Naive thymus-derived CD4-positive, alpha-beta T cell (primary cell): ENCODE data around the gene STARD3NL. TPM values are rescaled to one million over a fixed set of nuclear protein-coding genes. Genes with fewer than 3 reads are reported as not detected.
"Not testable (repeated sequence)": the region's sequence is repeated elsewhere in the genome, so short reads cannot be mapped to it uniquely, and the experiment has no call there.

Experiments used
- ATAC-seq: fragments of 150-1000 bp; cut with Tn5 transposase; 2 replicates; pipeline ENCODE4 v1.10.0; 2021; ENCODE audit warnings: mild to moderate bottlenecking, moderate library complexity
- CTCF ChIA-PET: fragments of 350-600 bp; sonication (Branson Sonifier 250); formaldehyde crosslinking; loops from one replicate; lab custom pipeline; 2021; ENCODE audit warnings: antibody characterized with exemption; lab: Charles Lee
- POLR2A ChIA-PET: fragments of 350-600 bp; sonication (Branson Sonifier 250); formaldehyde crosslinking; loops from one replicate; lab custom pipeline; 2021; ENCODE audit warnings: antibody characterized with exemption, inconsistent platforms; lab: Charles Lee
- DNase-seq, 9 donors: peaks; one replicate each; pipeline versions ENCODE4 v3.0.0 to v3.0.0-alpha.2; 2020 to 2022; ENCODE audit warnings: mixed read lengths in 1 of 9
- H3K27ac ChIP-seq: one replicate; pipeline ENCODE4 v1.7.0; 2013; ENCODE audit warnings: mild to moderate bottlenecking, low read depth, low read length, moderate library complexity
- H3K27me3 ChIP-seq, 2 donors: one replicate each; pipeline ENCODE4 v1.7.0; 2013; ENCODE audit warnings: low read length in 2 of 2, mild to moderate bottlenecking in 2 of 2, moderate library complexity in 2 of 2; ENCODE audit not compliant: control insufficient read depth in 2 of 2, insufficient read depth in 2 of 2
- H3K36me3 ChIP-seq, 3 experiments: 1 replicate in 2 of 3; 2 replicates in 1 of 3; pipeline ENCODE4 v1.7.0; 2013; ENCODE audit warnings: low read length in 3 of 3, mild to moderate bottlenecking in 3 of 3, moderate library complexity in 1 of 3; ENCODE audit not compliant: insufficient read depth in 3 of 3, control insufficient read depth in 2 of 3
- H3K4me1 ChIP-seq, 2 donors: one replicate each; pipeline ENCODE4 v1.7.0; 2013; ENCODE audit warnings: low read length in 2 of 2, mild to moderate bottlenecking in 2 of 2, moderate library complexity in 1 of 2; ENCODE audit not compliant: control insufficient read depth in 2 of 2, insufficient read depth in 2 of 2
- H3K4me3 ChIP-seq: 2 replicates; pipeline ENCODE4 v1.7.0; 2013; ENCODE audit warnings: mild to moderate bottlenecking, low read length
- H3K9me3 ChIP-seq, 3 experiments: 1 replicate in 2 of 3; 2 replicates in 1 of 3; pipeline ENCODE4 v1.7.0; 2013; ENCODE audit warnings: low read length in 3 of 3; ENCODE audit not compliant: control insufficient read depth in 2 of 3
- H3K27ac Mint-ChIP-seq, 9 donors: one replicate each; pipeline ENCODE4 v1.8.0; 2020 to 2022; ENCODE audit warnings: mixed read lengths in 9 of 9, mild to moderate bottlenecking in 8 of 9, moderate library complexity in 5 of 9, inconsistent platforms in 2 of 9
- H3K27me3 Mint-ChIP-seq, 5 donors: one replicate each; pipeline ENCODE4 v1.8.0; 2021 to 2022; ENCODE audit warnings: mixed read lengths in 5 of 5, mild to moderate bottlenecking in 1 of 5
- H3K36me3 Mint-ChIP-seq, 5 donors: one replicate each; pipeline ENCODE4 v1.8.0; 2020 to 2022; ENCODE audit warnings: mixed read lengths in 5 of 5, mild to moderate bottlenecking in 3 of 5, inconsistent platforms in 1 of 5
- H3K4me1 Mint-ChIP-seq, 7 donors: one replicate each; pipeline ENCODE4 v1.8.0; 2020 to 2022; ENCODE audit warnings: mixed read lengths in 7 of 7, mild to moderate bottlenecking in 3 of 7, inconsistent platforms in 1 of 7
- H3K4me3 Mint-ChIP-seq, 10 donors: one replicate each; pipeline ENCODE4 v1.8.0; 2020 to 2022; ENCODE audit warnings: mild to moderate bottlenecking in 10 of 10, mixed read lengths in 10 of 10, moderate library complexity in 6 of 10, inconsistent platforms in 2 of 10
- H3K9me3 Mint-ChIP-seq, 11 donors: one replicate each; pipeline ENCODE4 v1.8.0; 2020 to 2022; ENCODE audit warnings: mixed read lengths in 11 of 11, mild to moderate bottlenecking in 4 of 11, inconsistent platforms in 1 of 11, moderate library complexity in 1 of 11
- intact Hi-C, 2 donors: fragments of 100-400 bp; cut with micrococcal nuclease; formaldehyde crosslinking; loops; one replicate each; pipeline ENCODE4 v1.15.1; 2023
- polyA plus RNA-seq, 2 donors: library from polyadenylated mRNA; unstranded; fragments of 300-500 nt; fragmentation: Illumina TruSeq; gene quantifications; one replicate each; pipeline ENCODE4 v1.2.3, GENCODE V29; 2021
- total RNA-seq, 6 experiments: library from RNA in 5 of 6; stranded (reverse) in 5 of 6; gene quantifications; 1 replicate in 5 of 6; 2 replicates in 1 of 6; pipeline ENCODE4 v1.2.3 and lab custom pipeline; 2021 to 2026

Gene STARD3NL
- total and polyA plus RNA-seq, 7 experiments from 2014 or later: 9.4 to 26.9 (median 17.0) TPM

GRCh38 chr7:38269704-38270346 is 91.8 kb downstream of the STARD3NL start:
- H3K4me3 Mint-ChIP-seq: peak overlapping the region in 1 of 10 donors; percentile 67
- intact Hi-C loops: loop anchor here in 1 of 2 donors (2.0 to 5.0 kb wide), 2 partner anchors 15 to 47 kb away; no protein-coding TSS in a partner anchor
- not testable (repeated sequence) for H3K27ac Mint-ChIP-seq

GRCh38 chr7:38270405-38270804 is 92.4 kb downstream of the STARD3NL start:
- H3K9me3 ChIP-seq, POLR2A ChIA-PET, H3K36me3 ChIP-seq, ATAC-seq, H3K27ac Mint-ChIP-seq, H3K4me3 ChIP-seq, H3K36me3 Mint-ChIP-seq, H3K4me3 Mint-ChIP-seq, H3K27ac ChIP-seq, CTCF ChIA-PET, H3K27me3 ChIP-seq, H3K4me1 ChIP-seq, H3K9me3 Mint-ChIP-seq, DNase-seq, H3K4me1 Mint-ChIP-seq, H3K27me3 Mint-ChIP-seq: not testable (repeated sequence)
- intact Hi-C loops: loop anchor here in 1 of 2 donors (2.0 to 5.0 kb wide), 2 partner anchors 16 to 47 kb away; no protein-coding TSS in a partner anchor

More at GRCh38 chr7:38269704-38270346, 91.8 kb downstream of the STARD3NL start:
- CTCF ChIA-PET, POLR2A ChIA-PET, H3K27ac ChIP-seq, H3K27me3 ChIP-seq, H3K4me3 ChIP-seq, H3K4me1 ChIP-seq, H3K36me3 Mint-ChIP-seq, H3K36me3 ChIP-seq, H3K9me3 Mint-ChIP-seq, H3K9me3 ChIP-seq, ATAC-seq, DNase-seq, H3K4me1 Mint-ChIP-seq, H3K27me3 Mint-ChIP-seq: not testable (repeated sequence)

GRCh38 chr7:38273286-38273995 is 95.4 kb downstream of the STARD3NL start, which contains the start of gene TARP:
TSS of gene TARP (minus strand) at chr7:38273636.
- Mint-ChIP-seq H3K9me3 (no peaks in the 10 kb centered on the region), H3K27ac (no peak within 1 kb of the TSS), H3K4me1 (no peaks in the 10 kb centered on the region), H3K4me3 (peak within 1 kb of the TSS in 8 of 10 donors; percentile 7 to 83 (median 22)), H3K36me3 (no peaks in the 10 kb centered on the region), H3K27me3 (no peaks in the 10 kb centered on the region)
- Histone ChIP-seq H3K9me3 (no peaks in the 10 kb centered on the region), H3K4me3 (no peak within 1 kb of the TSS), H3K27ac (no peak within 1 kb of the TSS), H3K27me3 (no peaks in the 10 kb centered on the region), H3K4me1 (no peaks in the 10 kb centered on the region), H3K36me3 (no peaks in the 10 kb centered on the region)
- intact Hi-C loops: loop anchor here in 1 of 2 donors (5.0 kb wide), 1 partner anchor 44 kb away; no protein-coding TSS in a partner anchor
- ChIA-PET CTCF (no interaction called here), POLR2A (no interaction called here)
- DNase-seq: no peak
- no peak for ATAC-seq

- no peak overlapping the region for H3K27ac ChIP-seq
Observed at GRCh38 chr7:38274486-38274885, 96.4 kb downstream of the STARD3NL start.

GRCh38 chr7:38274927-38275620 is 97.0 kb downstream of the STARD3NL start:
- ATAC-seq (no peak), DNase-seq (no peak)
- no peak overlapping the region for H3K27ac ChIP-seq
- intact Hi-C loops: loop anchor here in 1 of 2 donors (2.0 to 5.0 kb wide), 2 partner anchors 26 to 42 kb away; no protein-coding TSS in a partner anchor
- peaks cover 0 to 2% (median 0%) of the 10 kb centered on the region in 7 donors for H3K4me1 Mint-ChIP-seq
- H3K4me3 Mint-ChIP-seq: peak overlapping the region in 5 of 10 donors; percentile 6 to 86 (median 29)
- H3K4me1 ChIP-seq: no peaks in the 10 kb centered on the region
- ChIA-PET CTCF (no interaction called here), POLR2A (no interaction called here)
- H3K27me3 ChIP-seq: no peaks in the 10 kb centered on the region
- H3K27me3 Mint-ChIP-seq: no peaks in the 10 kb centered on the region
- H3K9me3 ChIP-seq: no peaks in the 10 kb centered on the region
- H3K36me3 ChIP-seq: no peaks in the 10 kb centered on the region
- H3K27ac Mint-ChIP-seq: no peak overlapping the region
- no peaks in the 10 kb centered on the region for H3K36me3 Mint-ChIP-seq
- H3K9me3 Mint-ChIP-seq: no peaks in the 10 kb centered on the region
- no peak overlapping the region for H3K4me3 ChIP-seq

More at GRCh38 chr7:38274486-38274885, 96.4 kb downstream of the STARD3NL start:
- Mint-ChIP-seq H3K4me3 (peak overlapping the region in 1 of 10 donors; percentile 55), H3K27ac (no peak overlapping the region), H3K27me3 (no peaks in the 10 kb centered on the region), H3K36me3 (no peaks in the 10 kb centered on the region), H3K4me1 (no peaks in the 10 kb centered on the region), H3K9me3 (no peaks in the 10 kb centered on the region)
- Histone ChIP-seq H3K4me1 (no peaks in the 10 kb centered on the region), H3K27me3 (no peaks in the 10 kb centered on the region), H3K9me3 (no peaks in the 10 kb centered on the region), H3K4me3 (no peak overlapping the region), H3K36me3 (no peaks in the 10 kb centered on the region)
- ATAC-seq (peak; percentile 38), DNase-seq (no peak)
- ChIA-PET POLR2A (no interaction called here), CTCF (interaction anchor here (0.6 kb wide), 1 partner anchor 92 kb away, joined by 3 read pairs; no protein-coding TSS in a partner anchor)
- intact Hi-C loops: loop anchor here in 1 of 2 donors (2.0 to 5.0 kb wide), 2 partner anchors 26 to 43 kb away; no protein-coding TSS in a partner anchor

- ATAC-seq (no peak), DNase-seq (no peak)
- Mint-ChIP-seq H3K27ac (peak overlapping the region in 1 of 9 donors; percentile 8), H3K36me3 (no peaks in the 10 kb centered on the region), H3K9me3 (no peaks in the 10 kb centered on the region), H3K4me1 (peaks cover 0 to 13% (median 0%) of the 10 kb centered on the region in 7 donors), H3K4me3 (peak overlapping the region in 5 of 10 donors; percentile 7 to 86 (median 53)), H3K27me3 (no peaks in the 10 kb centered on the region)
- Histone ChIP-seq H3K9me3 (no peaks in the 10 kb centered on the region), H3K36me3 (no peaks in the 10 kb centered on the region), H3K27ac (no peak overlapping the region), H3K4me3 (no peak overlapping the region), H3K27me3 (no peaks in the 10 kb centered on the region), H3K4me1 (no peaks in the 10 kb centered on the region)
- intact Hi-C loops: no loop called here
- CTCF ChIA-PET: no interaction called here
- POLR2A ChIA-PET: no interaction called here
Observed at GRCh38 chr7:38276096-38276877, 98.2 kb downstream of the STARD3NL start.
